Left ventricle myocardium inferior (tissue), 1 donor: ENCODE data around the gene SEPTIN12. TPM values are rescaled to one million over a fixed set of nuclear protein-coding genes. Genes with fewer than 3 reads are reported as not detected.

Experiments
- DNase-seq: peaks from one replicate; pipeline ENCODE4 v3.0.0-alpha.2; 2020
- H3K27ac ChIP-seq: fragments of 200-600 bp; replicated peaks from 2 replicates; pipeline ENCODE4 v1.8.0; 2021
- H3K27me3 ChIP-seq: fragments of 200-600 bp; 2 replicates; pipeline ENCODE4 v1.8.0; 2021; ENCODE audit warnings: low read depth
- H3K36me3 ChIP-seq: fragments of 200-600 bp; 2 replicates; pipeline ENCODE4 v1.8.0; 2021
- H3K4me1 ChIP-seq: fragments of 200-600 bp; 2 replicates; pipeline ENCODE4 v1.8.0; 2021
- H3K4me3 ChIP-seq: fragments of 200-600 bp; 2 replicates; pipeline ENCODE4 v1.8.0; 2021; ENCODE audit warnings: mild to moderate bottlenecking, moderate library complexity
- H3K9me3 ChIP-seq: fragments of 200-600 bp; replicated peaks from 2 replicates; pipeline ENCODE4 v1.8.0; 2021
- CTCF ChIP-seq: fragments of 200-600 bp; IDR thresholded peaks from 2 replicates; pipeline ENCODE4 v1.8.0; 2021; ENCODE audit warnings: antibody characterized with exemption, mild to moderate bottlenecking, borderline replicate concordance
- intact Hi-C: fragments of 100-400 bp; cut with micrococcal nuclease; formaldehyde crosslinking; loops from one replicate; pipeline ENCODE4 v1.11.0; 2022
- total RNA-seq: library from RNA; stranded (reverse); fragmentation: NEBNext Ultra II Directional; extraction: Animal tissue kit (Norgen Biotek cat#: 25700); gene quantifications from one replicate; pipeline ENCODE4 v1.2.1, GENCODE V29; 2021
- donor health status: DM: no; HTN: yes; CAD: no; lungs with severe emphysema.

SEPTIN12 gene
- total RNA-seq, 1 donor from 2014 or later = not detected

DNA sequence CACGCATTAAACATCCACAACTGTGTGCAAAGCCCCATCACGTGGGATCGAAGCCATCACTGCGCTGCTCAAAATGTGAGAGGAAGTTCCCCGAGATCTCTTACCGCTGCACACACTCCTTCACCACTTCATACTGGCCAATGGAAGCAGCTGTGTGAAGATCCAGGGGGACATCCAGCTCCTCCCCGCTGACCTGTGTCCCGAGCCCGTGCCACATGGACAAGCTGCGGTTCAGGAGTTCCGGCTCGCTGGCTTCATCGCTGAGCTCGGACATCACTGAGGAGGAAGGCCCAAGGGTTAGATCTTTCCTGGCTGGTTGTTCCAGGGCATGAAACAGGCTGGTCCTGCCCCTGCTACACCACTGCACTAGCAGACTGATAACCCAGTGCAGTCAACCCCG lies 58.3 kb downstream of the SEPTIN12 start:
- Histone ChIP-seq H3K27me3 (no peaks in the 10 kb centered on the region), H3K36me3 (peaks cover 60% of the 10 kb centered on the region), H3K4me3 (no peak overlapping the region), H3K9me3 (no peaks in the 10 kb centered on the region), H3K4me1 (peaks cover 18% of the 10 kb centered on the region), H3K27ac (no peak overlapping the region)
- DNase-seq = no peak
- intact Hi-C loops = no loop called here
- TF ChIP-seq CTCF = no peak

DNA sequence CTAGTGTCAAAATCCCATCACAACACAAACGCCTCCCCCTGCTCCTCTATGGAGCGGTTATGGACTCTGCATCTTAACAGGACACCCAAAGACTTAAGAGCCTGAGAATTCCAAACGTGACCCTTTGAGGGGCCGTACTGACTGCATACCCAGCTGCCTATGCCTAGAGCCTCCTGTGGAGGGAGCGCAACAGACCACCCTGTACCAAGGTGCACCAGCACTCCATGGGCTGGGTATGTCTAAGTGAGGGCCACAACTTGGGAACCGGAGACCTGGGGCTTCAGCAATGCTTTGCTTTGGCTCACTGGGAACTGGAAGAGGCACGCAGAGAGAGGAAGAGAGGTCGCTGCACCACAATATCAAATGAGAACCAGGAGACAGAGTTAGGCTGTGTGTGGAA lies 59.5 kb downstream of the SEPTIN12 start:
- Histone ChIP-seq H3K27me3 (no peaks in the 10 kb centered on the region), H3K9me3 (no peaks in the 10 kb centered on the region), H3K27ac (no peak overlapping the region), H3K36me3 (peaks cover 66% of the 10 kb centered on the region), H3K4me1 (peaks cover 8% of the 10 kb centered on the region), H3K4me3 (no peak overlapping the region)
- DNase-seq = no peak
- intact Hi-C loops = no loop called here
- TF ChIP-seq CTCF = no peak

Other genes starting within 250 kb of the SEPTIN12 start
- 48.5 TPM for gene CDIP1, start 249.6 kb downstream of the SEPTIN12 start, total RNA-seq
- gene C16orf96, start 232.0 kb downstream of the SEPTIN12 start, total RNA-seq = 0.08 TPM
- gene UBALD1, start 173.5 kb downstream of the SEPTIN12 start, total RNA-seq = 24.7 TPM
- gene MGRN1, start 163.5 kb downstream of the SEPTIN12 start, total RNA-seq = 30.5 TPM
- gene NUDT16L1, start 94.8 kb downstream of the SEPTIN12 start, total RNA-seq = 61.9 TPM
- gene ANKS3, start 54.1 kb downstream of the SEPTIN12 start, total RNA-seq = 8.7 TPM
- 0.77 TPM for gene DNAAF8, start 53.8 kb downstream of the SEPTIN12 start, total RNA-seq
- 5.4 TPM for gene ZNF500, start 21.2 kb downstream of the SEPTIN12 start, total RNA-seq
- gene SMIM22, start 7.0 kb upstream of the SEPTIN12 start, total RNA-seq = not detected
- gene ROGDI, start 14.3 kb upstream of the SEPTIN12 start, total RNA-seq = 97.4 TPM
- 86.7 TPM for gene GLYR1, start 58.9 kb upstream of the SEPTIN12 start, total RNA-seq
- gene UBN1, start 59.1 kb upstream of the SEPTIN12 start, total RNA-seq = 41.1 TPM
- gene PPL, start 148.8 kb upstream of the SEPTIN12 start, total RNA-seq = 7.6 TPM
- gene SEC14L5, start 170.0 kb upstream of the SEPTIN12 start, total RNA-seq = 15.5 TPM
- gene NAGPA, start 245.6 kb upstream of the SEPTIN12 start, total RNA-seq = 6.6 TPM